ENCODE results near the gene IBA57.

IBA57 gene

GRCh38 chr1:228168563-228169270, 3.1 kb downstream of the IBA57 start:
- Histone ChIP-seq H3K4me1 (ENCODE audit: low read depth, poor library complexity, severe bottlenecking) (peaks cover 17% of the 10 kb centered on the region), H3K4me2 (no peak overlapping the region), H3K27me3 (ENCODE audit: insufficient read depth, low read depth) (no peaks in the 10 kb centered on the region), H4K20me1 (ENCODE audit: insufficient read depth) (no peaks in the 10 kb centered on the region), H3K4me3 (IDR thresholded peaks at IDR 0.05; ENCODE audit: insufficient read depth, low read depth, low read length) (no peak overlapping the region), H3K9ac (no peak overlapping the region), H2AFZ (ENCODE audit: low read depth) (no peak overlapping the region), H3K36me3 (ENCODE audit: insufficient read depth) (no peaks in the 10 kb centered on the region), H3K27ac (no peak overlapping the region), H3K79me2 (ENCODE audit: insufficient read depth, low read depth) (no peaks in the 10 kb centered on the region; the same call in 1 of the 2 replicates)
- TF ChIP-seq, protein P1, sequence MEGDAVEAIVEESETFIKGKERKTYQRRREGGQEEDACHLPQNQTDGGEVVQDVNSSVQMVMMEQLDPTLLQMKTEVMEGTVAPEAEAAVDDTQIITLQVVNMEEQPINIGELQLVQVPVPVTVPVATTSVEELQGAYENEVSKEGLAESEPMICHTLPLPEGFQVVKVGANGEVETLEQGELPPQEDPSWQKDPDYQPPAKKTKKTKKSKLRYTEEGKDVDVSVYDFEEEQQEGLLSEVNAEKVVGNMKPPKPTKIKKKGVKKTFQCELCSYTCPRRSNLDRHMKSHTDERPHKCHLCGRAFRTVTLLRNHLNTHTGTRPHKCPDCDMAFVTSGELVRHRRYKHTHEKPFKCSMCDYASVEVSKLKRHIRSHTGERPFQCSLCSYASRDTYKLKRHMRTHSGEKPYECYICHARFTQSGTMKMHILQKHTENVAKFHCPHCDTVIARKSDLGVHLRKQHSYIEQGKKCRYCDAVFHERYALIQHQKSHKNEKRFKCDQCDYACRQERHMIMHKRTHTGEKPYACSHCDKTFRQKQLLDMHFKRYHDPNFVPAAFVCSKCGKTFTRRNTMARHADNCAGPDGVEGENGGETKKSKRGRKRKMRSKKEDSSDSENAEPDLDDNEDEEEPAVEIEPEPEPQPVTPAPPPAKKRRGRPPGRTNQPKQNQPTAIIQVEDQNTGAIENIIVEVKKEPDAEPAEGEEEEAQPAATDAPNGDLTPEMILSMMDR (conservative IDR thresholded peaks at IDR 0.05; ENCODE audit: low read depth, low read length) = no peak

GRCh38 chr1:228169345-228169744, 3.7 kb downstream of the IBA57 start:
- H3K27me3 ChIP-seq (ENCODE audit: insufficient read depth, low read depth) = no peaks in the 10 kb centered on the region
- no peak overlapping the region for H2AFZ ChIP-seq (ENCODE audit: low read depth)
- H3K79me2 ChIP-seq (ENCODE audit: insufficient read depth, low read depth) = no peaks in the 10 kb centered on the region; the same call in 1 of the 2 replicates
- no peaks in the 10 kb centered on the region for H3K36me3 ChIP-seq (ENCODE audit: insufficient read depth)
- no peak overlapping the region for H3K4me2 ChIP-seq
- H3K9ac ChIP-seq = no peak overlapping the region
- no peak overlapping the region for H3K4me3 ChIP-seq (IDR thresholded peaks at IDR 0.05; ENCODE audit: insufficient read depth, low read depth, low read length)
- TF ChIP-seq, protein P1 (conservative IDR thresholded peaks at IDR 0.05; ENCODE audit: low read depth, low read length) = no peak
- peaks cover 17% of the 10 kb centered on the region for H3K4me1 ChIP-seq (ENCODE audit: low read depth, poor library complexity, severe bottlenecking)
- H3K27ac ChIP-seq = no peak overlapping the region
- H4K20me1 ChIP-seq (ENCODE audit: insufficient read depth) = no peaks in the 10 kb centered on the region

- H3K9ac ChIP-seq = no peak overlapping the region
- H2AFZ ChIP-seq (ENCODE audit: low read depth) = no peak overlapping the region
- no peak overlapping the region for H3K4me3 ChIP-seq (IDR thresholded peaks at IDR 0.05; ENCODE audit: insufficient read depth, low read depth, low read length)
- TF ChIP-seq, protein P1 (conservative IDR thresholded peaks at IDR 0.05; ENCODE audit: low read depth, low read length) = no peak
- H3K27ac ChIP-seq = no peak overlapping the region
- H4K20me1 ChIP-seq (ENCODE audit: insufficient read depth) = no peaks in the 10 kb centered on the region
- no peaks in the 10 kb centered on the region; the same call in 1 of the 2 replicates for H3K79me2 ChIP-seq (ENCODE audit: insufficient read depth, low read depth)
- no peaks in the 10 kb centered on the region for H3K36me3 ChIP-seq (ENCODE audit: insufficient read depth)
- peaks cover 9% of the 10 kb centered on the region for H3K4me1 ChIP-seq (ENCODE audit: low read depth, poor library complexity, severe bottlenecking)
- H3K4me2 ChIP-seq = no peak overlapping the region
- no peaks in the 10 kb centered on the region for H3K27me3 ChIP-seq (ENCODE audit: insufficient read depth, low read depth)
Measured at GRCh38 chr1:228170666-228171065, 5.1 kb downstream of the IBA57 start.

GRCh38 chr1:228171221-228171891, 5.8 kb downstream of the IBA57 start:
- Histone ChIP-seq H3K27ac (no peak overlapping the region), H3K4me2 (no peak overlapping the region), H3K4me3 (IDR thresholded peaks at IDR 0.05; ENCODE audit: insufficient read depth, low read depth, low read length) (no peak overlapping the region), H3K79me2 (ENCODE audit: insufficient read depth, low read depth) (no peaks in the 10 kb centered on the region; the same call in 1 of the 2 replicates), H4K20me1 (ENCODE audit: insufficient read depth) (no peaks in the 10 kb centered on the region), H3K9ac (no peak overlapping the region), H3K4me1 (ENCODE audit: low read depth, poor library complexity, severe bottlenecking) (peaks cover 9% of the 10 kb centered on the region), H3K36me3 (ENCODE audit: insufficient read depth) (no peaks in the 10 kb centered on the region), H2AFZ (ENCODE audit: low read depth) (no peak overlapping the region), H3K27me3 (ENCODE audit: insufficient read depth, low read depth) (no peaks in the 10 kb centered on the region)
- TF ChIP-seq, protein P1 (conservative IDR thresholded peaks at IDR 0.05; ENCODE audit: low read depth, low read length) = no peak
